Measurements from ENCODE around the gene EML1.

Gene EML1

DNA sequence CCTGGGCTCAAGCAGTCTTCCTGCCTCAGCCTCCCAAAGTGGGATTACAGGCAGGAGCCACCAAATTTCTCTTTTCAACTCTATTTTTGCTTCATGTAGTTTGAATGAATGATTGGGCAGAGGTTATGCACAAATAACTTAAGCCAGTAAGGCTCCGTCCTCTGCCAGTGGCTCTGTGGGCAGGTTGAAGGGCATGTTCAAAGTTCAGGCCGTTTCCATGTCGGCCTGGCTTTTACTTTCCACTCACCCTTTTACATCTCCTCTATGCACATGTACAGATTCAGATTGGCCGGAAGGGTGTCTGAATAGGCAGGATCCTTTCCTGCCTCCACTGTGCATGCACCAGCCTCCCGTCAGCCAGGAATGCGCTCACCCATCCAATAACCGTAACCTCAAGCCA is 132.3 kb downstream of the EML1 start:
- Histone ChIP-seq H3K27me3 (ENCODE audit: control insufficient read depth in 1 of 2, insufficient read depth in 2 of 2, low read length in 2 of 2) (no peaks in the 10 kb centered on the region), H3K9me3 (ENCODE audit: low read length) (no peaks in the 10 kb centered on the region), H3K4me3 (ENCODE audit: low read depth in 1 of 2, low read length in 2 of 2) (no peak overlapping the region), H3K9ac (ENCODE audit: low read length) (no peak overlapping the region), H3K27ac (ENCODE audit: low read depth, low read length) (no peak overlapping the region), H3K36me3 (ENCODE audit: insufficient read depth, low read length) (peaks cover 32% of the 10 kb centered on the region), H3K4me1 (ENCODE audit: insufficient read depth, low read length) (no peaks in the 10 kb centered on the region)

GRCh38 chr14:99928963-99929362 is 135.8 kb downstream of the EML1 start:
- Histone ChIP-seq H3K27ac (ENCODE audit: low read depth, low read length) (no peak overlapping the region), H3K4me3 (ENCODE audit: low read depth in 1 of 2, low read length in 2 of 2) (no peak overlapping the region), H3K36me3 (ENCODE audit: insufficient read depth, low read length) (peaks cover 13% of the 10 kb centered on the region), H3K9me3 (ENCODE audit: low read length) (no peaks in the 10 kb centered on the region), H3K27me3 (ENCODE audit: control insufficient read depth in 1 of 2, insufficient read depth in 2 of 2, low read length in 2 of 2) (no peaks in the 10 kb centered on the region), H3K4me1 (ENCODE audit: insufficient read depth, low read length) (no peaks in the 10 kb centered on the region), H3K9ac (ENCODE audit: low read length) (no peak overlapping the region)

DNA sequence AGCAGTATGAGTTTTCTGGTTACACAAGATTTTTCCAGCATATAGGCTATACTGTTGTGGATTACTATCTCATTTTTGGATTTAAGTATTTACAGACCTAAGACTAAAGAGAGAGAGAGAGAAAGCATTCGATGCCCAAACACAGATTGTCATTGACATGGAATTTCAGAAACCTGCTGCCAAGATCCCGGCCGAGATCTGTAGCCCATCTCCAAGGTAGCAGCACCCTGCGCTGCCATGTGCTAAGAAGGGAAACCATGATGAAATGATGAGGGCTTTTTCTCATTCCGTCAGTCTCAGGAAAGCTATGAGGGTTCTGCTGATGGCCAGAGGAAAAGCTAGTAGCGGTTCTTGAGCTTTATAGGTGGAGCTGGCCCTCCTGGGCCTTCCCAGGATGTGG is 136.4 kb downstream of the EML1 start:
- Histone ChIP-seq H3K4me3 (ENCODE audit: low read depth in 1 of 2, low read length in 2 of 2) (no peak overlapping the region), H3K9me3 (ENCODE audit: low read length) (no peaks in the 10 kb centered on the region), H3K9ac (ENCODE audit: low read length) (no peak overlapping the region), H3K27me3 (ENCODE audit: control insufficient read depth in 1 of 2, insufficient read depth in 2 of 2, low read length in 2 of 2) (no peaks in the 10 kb centered on the region), H3K4me1 (ENCODE audit: insufficient read depth, low read length) (no peaks in the 10 kb centered on the region), H3K27ac (ENCODE audit: low read depth, low read length) (no peak overlapping the region), H3K36me3 (ENCODE audit: insufficient read depth, low read length) (peaks cover 18% of the 10 kb centered on the region)

GRCh38 chr14:99930420-99931274 is 137.4 kb downstream of the EML1 start:
- Histone ChIP-seq H3K9ac (ENCODE audit: low read length) (no peak overlapping the region), H3K4me1 (ENCODE audit: insufficient read depth, low read length) (no peaks in the 10 kb centered on the region), H3K4me3 (ENCODE audit: low read depth in 1 of 2, low read length in 2 of 2) (no peak overlapping the region), H3K9me3 (ENCODE audit: low read length) (no peaks in the 10 kb centered on the region), H3K27ac (ENCODE audit: low read depth, low read length) (no peak overlapping the region), H3K36me3 (ENCODE audit: insufficient read depth, low read length) (peaks cover 19% of the 10 kb centered on the region), H3K27me3 (ENCODE audit: control insufficient read depth in 1 of 2, insufficient read depth in 2 of 2, low read length in 2 of 2) (no peaks in the 10 kb centered on the region)

DNA sequence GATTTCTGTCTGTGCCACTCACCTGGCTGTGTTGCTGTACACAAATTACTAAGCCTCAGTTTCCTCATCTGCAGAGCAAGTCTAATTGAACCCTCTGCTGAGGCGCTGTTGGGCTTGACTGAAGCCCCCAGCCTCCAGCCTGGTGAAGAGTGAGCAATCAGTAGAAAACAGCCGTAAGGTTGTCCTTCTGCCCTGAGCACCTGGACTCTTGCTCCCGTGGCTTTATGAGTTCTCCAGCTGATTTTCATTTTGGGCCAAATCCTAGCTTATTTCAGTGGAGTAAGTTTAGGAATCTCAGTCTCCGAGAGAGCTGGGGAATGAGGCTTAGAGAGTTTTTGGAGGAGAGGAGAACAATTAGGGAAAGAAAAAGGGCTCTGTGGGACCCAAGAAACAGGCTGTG is 138.1 kb downstream of the EML1 start:
- H3K9me3 ChIP-seq (ENCODE audit: low read length) = no peaks in the 10 kb centered on the region
- H3K9ac ChIP-seq (ENCODE audit: low read length) = no peak overlapping the region
- H3K4me1 ChIP-seq (ENCODE audit: insufficient read depth, low read length) = no peaks in the 10 kb centered on the region
- H3K36me3 ChIP-seq (ENCODE audit: insufficient read depth, low read length) = peaks cover 25% of the 10 kb centered on the region
- H3K27me3 ChIP-seq (ENCODE audit: control insufficient read depth in 1 of 2, insufficient read depth in 2 of 2, low read length in 2 of 2) = no peaks in the 10 kb centered on the region
- no peak overlapping the region for H3K4me3 ChIP-seq (ENCODE audit: low read depth in 1 of 2, low read length in 2 of 2)
- no peak overlapping the region for H3K27ac ChIP-seq (ENCODE audit: low read depth, low read length)

- Histone ChIP-seq H3K27me3 (ENCODE audit: control insufficient read depth in 1 of 2, insufficient read depth in 2 of 2, low read length in 2 of 2) (no peaks in the 10 kb centered on the region), H3K27ac (ENCODE audit: low read depth, low read length) (no peak overlapping the region), H3K36me3 (ENCODE audit: insufficient read depth, low read length) (peaks cover 54% of the 10 kb centered on the region), H3K9ac (ENCODE audit: low read length) (no peak overlapping the region), H3K4me3 (ENCODE audit: low read depth in 1 of 2, low read length in 2 of 2) (no peak overlapping the region), H3K4me1 (ENCODE audit: insufficient read depth, low read length) (no peaks in the 10 kb centered on the region), H3K9me3 (ENCODE audit: low read length) (no peaks in the 10 kb centered on the region)
Observed at GRCh38 chr14:99936056-99936455, 142.8 kb downstream of the EML1 start.

- H3K9me3 ChIP-seq (ENCODE audit: low read length) = no peaks in the 10 kb centered on the region
- no peaks in the 10 kb centered on the region for H3K27me3 ChIP-seq (ENCODE audit: control insufficient read depth in 1 of 2, insufficient read depth in 2 of 2, low read length in 2 of 2)
- no peak overlapping the region for H3K27ac ChIP-seq (ENCODE audit: low read depth, low read length)
- H3K4me3 ChIP-seq (ENCODE audit: low read depth in 1 of 2, low read length in 2 of 2) = no peak overlapping the region
- peaks cover 59% of the 10 kb centered on the region for H3K36me3 ChIP-seq (ENCODE audit: insufficient read depth, low read length)
- no peaks in the 10 kb centered on the region for H3K4me1 ChIP-seq (ENCODE audit: insufficient read depth, low read length)
- no peak overlapping the region for H3K9ac ChIP-seq (ENCODE audit: low read length)
Observed at GRCh38 chr14:99936738-99937474, 143.7 kb downstream of the EML1 start.

DNA sequence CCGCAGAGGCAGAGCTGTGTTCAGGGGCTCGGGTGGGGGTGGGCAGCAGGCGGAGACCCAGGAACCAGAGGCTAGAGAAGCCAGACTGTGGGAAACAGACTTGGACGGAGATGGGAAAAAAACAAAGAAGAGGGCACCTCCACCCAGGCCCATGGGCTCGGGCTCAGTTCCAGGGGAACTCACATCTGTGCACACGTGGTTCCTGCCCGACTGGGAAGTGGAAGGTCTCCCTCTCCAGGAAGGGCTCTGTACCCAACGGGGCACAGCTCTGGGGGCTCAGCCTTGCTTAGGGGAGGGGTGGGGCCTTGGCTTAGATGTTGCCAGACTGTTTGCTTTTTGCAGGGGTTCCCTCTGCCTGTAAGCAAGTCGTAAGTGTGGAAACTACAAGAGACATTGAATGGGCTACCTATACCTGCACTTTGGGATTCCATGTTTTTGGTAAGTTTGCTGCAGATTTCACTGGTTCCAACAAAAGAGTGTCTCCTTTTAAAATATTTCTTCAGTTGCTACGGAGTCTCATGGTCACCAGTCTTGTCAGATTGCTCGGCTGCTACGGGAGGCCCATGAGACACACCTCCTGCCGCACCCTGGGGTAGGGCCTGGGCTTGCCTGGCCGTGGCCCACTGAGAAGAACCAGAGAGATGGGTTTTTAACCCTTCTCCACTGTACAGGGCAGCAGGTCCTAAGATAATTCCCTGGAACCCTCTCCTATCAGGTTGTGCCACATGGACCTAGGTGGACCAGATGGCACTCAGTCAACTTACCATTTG is 144.4 kb downstream of the EML1 start:
- H3K9me3 ChIP-seq (ENCODE audit: low read length) = no peaks in the 10 kb centered on the region
- H3K27me3 ChIP-seq (ENCODE audit: control insufficient read depth in 1 of 2, insufficient read depth in 2 of 2, low read length in 2 of 2) = no peaks in the 10 kb centered on the region
- no peaks in the 10 kb centered on the region for H3K4me1 ChIP-seq (ENCODE audit: insufficient read depth, low read length)
- no peak overlapping the region for H3K27ac ChIP-seq (ENCODE audit: low read depth, low read length)
- H3K4me3 ChIP-seq (ENCODE audit: low read depth in 1 of 2, low read length in 2 of 2) = no peak overlapping the region
- H3K36me3 ChIP-seq (ENCODE audit: insufficient read depth, low read length) = peaks cover 67% of the 10 kb centered on the region
- H3K9ac ChIP-seq (ENCODE audit: low read length) = no peak overlapping the region

GRCh38 chr14:99938376-99938775 is 145.2 kb downstream of the EML1 start:
- Histone ChIP-seq H3K27me3 (ENCODE audit: control insufficient read depth in 1 of 2, insufficient read depth in 2 of 2, low read length in 2 of 2) (no peaks in the 10 kb centered on the region), H3K4me3 (ENCODE audit: low read depth in 1 of 2, low read length in 2 of 2) (no peak overlapping the region), H3K9ac (ENCODE audit: low read length) (no peak overlapping the region), H3K4me1 (ENCODE audit: insufficient read depth, low read length) (no peaks in the 10 kb centered on the region), H3K9me3 (ENCODE audit: low read length) (no peaks in the 10 kb centered on the region), H3K27ac (ENCODE audit: low read depth, low read length) (no peak overlapping the region), H3K36me3 (ENCODE audit: insufficient read depth, low read length) (peaks cover 72% of the 10 kb centered on the region)

DNA sequence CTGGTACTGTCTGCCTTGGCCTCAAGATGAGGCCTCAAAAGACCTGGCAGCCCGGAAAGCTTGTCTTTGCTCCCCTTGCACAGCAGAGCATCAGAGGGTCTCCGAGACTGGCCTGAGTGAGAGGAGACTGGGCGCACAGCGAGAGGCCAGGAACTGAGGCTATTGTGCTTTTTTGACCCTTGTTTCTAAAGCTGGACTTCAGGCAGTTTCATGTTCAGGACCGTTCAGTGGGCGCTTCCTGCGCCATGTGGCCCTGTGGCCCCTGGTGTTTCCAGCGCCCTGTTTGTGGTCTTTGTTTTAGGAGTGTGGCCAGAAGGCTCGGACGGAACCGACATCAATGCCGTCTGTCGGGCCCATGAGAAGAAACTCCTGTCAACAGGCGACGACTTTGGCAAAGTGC is 145.7 kb downstream of the EML1 start:
- Histone ChIP-seq H3K4me3 (ENCODE audit: low read depth in 1 of 2, low read length in 2 of 2) (no peak overlapping the region), H3K27me3 (ENCODE audit: control insufficient read depth in 1 of 2, insufficient read depth in 2 of 2, low read length in 2 of 2) (no peaks in the 10 kb centered on the region), H3K9me3 (ENCODE audit: low read length) (no peaks in the 10 kb centered on the region), H3K4me1 (ENCODE audit: insufficient read depth, low read length) (no peaks in the 10 kb centered on the region), H3K27ac (ENCODE audit: low read depth, low read length) (no peak overlapping the region), H3K36me3 (ENCODE audit: insufficient read depth, low read length) (peaks cover 67% of the 10 kb centered on the region), H3K9ac (ENCODE audit: low read length) (no peak overlapping the region)

GRCh38 chr14:99939421-99939820 is 146.2 kb downstream of the EML1 start:
- H3K36me3 ChIP-seq (ENCODE audit: insufficient read depth, low read length) = peaks cover 63% of the 10 kb centered on the region
- no peak overlapping the region for H3K27ac ChIP-seq (ENCODE audit: low read depth, low read length)
- no peaks in the 10 kb centered on the region for H3K9me3 ChIP-seq (ENCODE audit: low read length)
- no peak overlapping the region for H3K4me3 ChIP-seq (ENCODE audit: low read depth in 1 of 2, low read length in 2 of 2)
- no peak overlapping the region for H3K9ac ChIP-seq (ENCODE audit: low read length)
- H3K27me3 ChIP-seq (ENCODE audit: control insufficient read depth in 1 of 2, insufficient read depth in 2 of 2, low read length in 2 of 2) = no peaks in the 10 kb centered on the region
- no peaks in the 10 kb centered on the region for H3K4me1 ChIP-seq (ENCODE audit: insufficient read depth, low read length)

Measured in muscle layer of colon (tissue), 2 donors.